GM21526 (cell line): Measurements from ENCODE around the gene FAM124A.

ENCODE experiments used
- ATAC-seq: cut with Tn5 transposase; IDR thresholded peaks from one replicate; pipeline ENCODE4 v1.9.1; 2021; ENCODE audit warnings: moderate library complexity; ENCODE audit not compliant: unreplicated experiment, low FRiP score

The FAM124A gene

GRCh38 chr13:51330791-51331190 lies 108.6 kb downstream of the FAM124A start:
- ATAC-seq: peak; percentile 38

GRCh38 chr13:51331354-51331861 lies 109.2 kb downstream of the FAM124A start:
- peak; percentile 44 for ATAC-seq

- ATAC-seq: no peak
These were observed 110.6 kb downstream of the FAM124A start for GRCh38 chr13:51332566-51333361.

- no peak for ATAC-seq
These were observed 111.2 kb downstream of the FAM124A start for GRCh38 chr13:51333421-51333820.

- no peak for ATAC-seq
These were observed 111.6 kb downstream of the FAM124A start for GRCh38 chr13:51333826-51334225.
